ENCODE results near the gene SLC25A4. TPM values are rescaled to one million over a fixed set of nuclear protein-coding genes. Genes with fewer than 3 reads are reported as not detected.

Gene SLC25A4
- total and polyA plus RNA-seq, 2 of the 4 experiments (the other 2 are of a cell fraction) = 16.0 to 21.6 TPM

DNA sequence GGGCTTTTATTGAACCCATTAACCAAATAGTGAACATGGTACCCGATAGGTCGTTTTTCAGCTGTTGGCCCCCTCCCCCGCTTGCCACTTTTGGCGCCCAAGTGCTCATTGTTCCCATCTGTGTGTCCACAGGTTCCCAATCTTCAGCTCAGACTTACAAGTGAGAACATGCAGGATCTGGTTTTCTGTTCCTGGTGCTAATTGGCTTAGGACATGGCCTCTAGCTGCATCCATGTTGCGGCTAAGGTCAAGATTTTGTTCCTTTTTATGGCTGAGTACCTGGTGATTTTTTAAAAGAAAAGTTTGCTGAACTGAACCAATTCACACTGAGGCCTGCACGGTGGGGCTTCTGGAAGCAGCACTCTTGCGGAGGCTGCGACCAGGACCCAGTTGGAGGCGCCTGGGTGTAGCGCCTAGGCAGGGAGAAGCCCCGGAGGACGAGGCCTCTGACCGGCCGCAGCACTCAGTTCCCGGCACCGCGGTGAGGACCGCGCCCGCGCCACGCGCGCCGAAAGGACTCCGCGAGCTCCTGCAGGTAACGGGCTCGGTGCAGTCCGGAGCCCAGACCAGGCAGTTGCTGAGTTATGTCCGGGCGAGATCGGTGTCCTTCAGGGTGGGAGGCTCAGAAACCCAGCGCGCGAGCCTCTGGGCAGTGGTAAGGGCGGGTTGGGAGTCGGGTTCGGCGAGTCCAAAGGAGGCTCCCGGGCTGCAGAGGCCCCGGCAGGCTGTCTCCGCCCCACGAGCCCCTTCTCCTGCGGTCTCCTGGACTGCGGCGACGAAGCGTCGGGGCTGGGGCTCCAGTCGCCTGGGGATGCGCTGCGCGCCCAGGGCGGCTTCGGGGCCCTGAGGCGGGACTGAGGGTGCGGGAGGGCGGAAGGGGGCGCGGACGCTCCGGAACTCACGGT is 15.8 kb upstream of the SLC25A4 start (continued):
- TF ChIP-seq CEBPB (IDR thresholded peaks at IDR 0.05; ENCODE audit: low read depth, low read length) (no peak), SMC3 (IDR thresholded peaks at IDR 0.05; ENCODE audit: low read depth, low read length) (no peak)

DNA sequence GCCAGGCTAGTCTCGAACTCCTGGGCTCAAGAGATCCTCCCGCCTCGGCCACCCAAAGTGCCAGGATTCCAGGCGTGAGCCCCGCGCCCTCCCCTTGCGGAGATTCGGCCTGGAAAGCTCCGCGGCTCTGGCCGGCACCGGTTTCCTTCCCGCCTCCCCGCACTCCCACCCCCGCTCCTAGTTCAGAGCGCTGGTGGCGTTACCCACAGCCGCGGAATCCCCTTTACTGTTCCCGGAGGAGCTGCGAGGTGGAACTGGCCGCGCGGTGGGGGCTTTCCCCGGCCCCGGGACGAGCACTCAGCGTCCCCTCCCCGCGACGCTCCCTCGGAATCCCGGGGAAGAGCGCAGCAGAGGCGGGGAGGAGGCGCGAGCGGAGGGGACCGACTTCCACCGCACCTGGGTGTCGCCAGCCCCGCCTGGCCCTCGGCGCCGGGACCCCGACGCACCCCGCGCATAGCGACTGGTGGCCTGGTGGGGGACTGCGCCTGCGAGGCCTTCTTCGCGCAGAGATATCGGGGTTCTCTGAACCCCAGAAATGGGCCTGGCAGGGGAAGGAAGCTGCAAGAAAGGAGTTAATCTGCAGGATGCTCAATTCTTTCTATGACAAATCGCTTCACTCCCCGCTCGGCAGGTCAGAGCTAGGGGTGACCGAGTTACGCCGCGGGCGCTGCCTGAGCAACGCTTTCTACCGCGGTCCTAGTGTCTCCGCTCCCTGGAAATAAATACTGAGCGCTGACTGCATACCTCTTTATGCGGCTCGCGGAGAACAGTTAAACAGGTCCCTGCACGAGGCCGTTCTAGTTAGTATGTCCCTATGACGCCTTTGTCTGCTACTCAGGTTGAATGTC is 14.6 kb upstream of the SLC25A4 start:
- no peaks in the 10 kb centered on the region; the same call in 1 of the 2 replicates for H3K4me1 ChIP-seq (ENCODE audit: control insufficient read depth, insufficient read depth, low read length)
- H3K4me3 ChIP-seq (ENCODE audit: insufficient read depth, low read depth, low read length) = peak overlapping the region; percentile 38
- no peak overlapping the region for H4K5ac ChIP-seq (ENCODE audit: low read depth, low read length)
- 18% methylated on average over 18 of the region's 74 CpGs; no CpG with 5 or more reads in 1 of the 2 experiments for WGBS, 2 experiments (ENCODE audit: extremely low coverage in 2 of 2, insufficient read length in 1 of 2)
- in situ Hi-C loops (cut with MboI; ENCODE audit: low sequenced_read_pairs) = no loop called here
- H3K27me3 ChIP-seq (ENCODE audit: control insufficient read depth, insufficient read depth, low read length) = peaks cover 13% of the 10 kb centered on the region
- ATAC-seq (ENCODE audit: low read depth) (peak; percentile 56), DNase-seq (no peak)
- ChIA-PET CTCF (interaction anchor here (1.0 to 1.5 kb wide), 2 partner anchors 10 to 32 kb away, joined by 3 to 8 read pairs; no protein-coding TSS in a partner anchor), POLR2A (ENCODE audit: unreplicated experiment) (no interaction called here)
- no peak overlapping the region for H3K9ac ChIP-seq (ENCODE audit: low read depth, low read length)
- no TSS peak for BruUV-seq (replicated peaks)
- peak overlapping the region; percentile 5 for H2AK9ac ChIP-seq (replicated peaks; ENCODE audit: low read depth, low read length, poor library complexity)
- dilution Hi-C loops (cut with HindIII; ENCODE audit: low sequenced_read_pairs, unreplicated experiment) = no loop called here
- no peak overlapping the region for H2AK5ac ChIP-seq (ENCODE audit: low read depth, low read length)
- H3K4ac ChIP-seq (ENCODE audit: low read depth, low read length) = no peak overlapping the region
- H3K9me1 ChIP-seq (ENCODE audit: insufficient read depth, low read length) = no peaks in the 10 kb centered on the region; the same call in 1 of the 2 replicates
- H3K56ac ChIP-seq (ENCODE audit: extremely low read depth, insufficient read depth, low read length) = no peak overlapping the region
- no peak overlapping the region for H2BK15ac ChIP-seq (ENCODE audit: low read depth, low read length)
- no peak for TF ChIP-seq MAFK (IDR thresholded peaks at IDR 0.05; ENCODE audit: low read depth, low read length)
- H2BK120ac ChIP-seq (ENCODE audit: low read depth, low read length) = no peak overlapping the region
- no peak overlapping the region for H2BK20ac ChIP-seq (ENCODE audit: low read depth, low read length)
- H4K8ac ChIP-seq (ENCODE audit: low read depth in 2 of 2, low read length in 2 of 2) = no peak overlapping the region
- H3K79me1 ChIP-seq (ENCODE audit: low read depth in 1 of 2, low read length in 2 of 2) = no peaks in the 10 kb centered on the region
- no peak overlapping the region for H3K18ac ChIP-seq (ENCODE audit: low read depth, low read length)
- no peaks in the 10 kb centered on the region for H4K20me1 ChIP-seq (ENCODE audit: insufficient read depth, low read length)
- intact Hi-C loops (cut with micrococcal nuclease) = no loop called here
- no peak overlapping the region for H3K14ac ChIP-seq (replicated peaks; ENCODE audit: low read depth, low read length)
- peak overlapping the region; percentile 92 for H2AFZ ChIP-seq (replicated peaks; ENCODE audit: low read length, poor library complexity)
- no peak overlapping the region for H3K27ac ChIP-seq (ENCODE audit: insufficient read depth, low read length)
- H4K91ac ChIP-seq (ENCODE audit: insufficient read depth, low read depth, low read length) = no peak overlapping the region
- 0 out of 2 replicates have a peak overlapping the region, but pooled peaks have one; percentile 17 for H3K23ac ChIP-seq (ENCODE audit: low read depth, low read length)
- no peaks in the 10 kb centered on the region for H3K9me3 ChIP-seq (ENCODE audit: control insufficient read depth, insufficient read depth, low read length)
- no peaks in the 10 kb centered on the region for H3K36me3 ChIP-seq (ENCODE audit: control insufficient read depth, insufficient read depth, low read length)
- peak overlapping the region; percentile 67 for H3K4me2 ChIP-seq (ENCODE audit: low read depth, low read length)
- no peak overlapping the region for H2BK5ac ChIP-seq (ENCODE audit: low read depth, low read length, poor library complexity, severe bottlenecking)

Measured in IMR-90 (cell line).